ENCODE results near the gene SLC22A31.
"Not testable (repeated sequence)": the region's sequence is repeated elsewhere in the genome, so short reads cannot be mapped to it uniquely, and the experiment has no call there.

SLC22A31 gene

DNA sequence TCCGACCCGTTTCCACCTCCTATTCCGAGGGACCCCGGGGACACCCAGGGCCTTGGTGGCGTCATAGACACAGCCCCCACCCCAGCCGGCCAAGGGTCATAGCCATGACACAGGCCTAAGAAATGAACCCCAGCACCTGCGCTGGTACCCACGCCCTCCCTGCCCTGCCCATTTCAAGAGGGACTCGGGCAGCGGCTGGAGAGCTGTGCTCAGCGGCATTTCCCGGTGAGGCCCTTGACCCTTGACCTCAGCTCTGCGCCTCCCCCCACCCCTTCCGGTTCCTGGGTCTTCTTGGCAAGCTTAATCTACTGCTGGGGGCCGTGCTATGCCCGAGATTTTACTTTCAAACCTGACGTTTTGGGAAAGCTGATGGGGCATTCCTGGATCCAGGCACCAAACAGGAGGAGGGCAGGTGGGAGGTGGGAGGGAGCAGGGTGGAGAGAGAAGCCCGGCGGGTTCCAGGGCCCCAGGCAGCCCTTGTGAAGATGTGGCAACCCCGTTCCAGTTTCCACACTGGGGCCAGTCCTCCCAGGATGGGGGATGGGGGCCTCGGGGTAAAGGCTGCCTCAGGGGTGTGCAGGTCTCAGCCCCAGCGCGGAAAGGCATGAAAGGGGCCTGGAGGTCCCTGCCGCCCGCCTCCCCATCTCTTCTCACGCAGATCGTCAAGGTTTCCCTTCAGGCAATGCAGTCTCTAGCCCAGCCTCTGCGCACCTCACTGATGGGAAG lies at the start of gene SLC22A31:
Gene SLC22A31 (minus strand): TSS at position 414 of the 726 bp plus-strand sequence. CDS start 36 bp downstream, at position 378.
- no peak for DNase-seq

- no peak for DNase-seq
Observed at GRCh38 chr16:89248196-89248982, 48.1 kb upstream of the SLC22A31 start.

DNA sequence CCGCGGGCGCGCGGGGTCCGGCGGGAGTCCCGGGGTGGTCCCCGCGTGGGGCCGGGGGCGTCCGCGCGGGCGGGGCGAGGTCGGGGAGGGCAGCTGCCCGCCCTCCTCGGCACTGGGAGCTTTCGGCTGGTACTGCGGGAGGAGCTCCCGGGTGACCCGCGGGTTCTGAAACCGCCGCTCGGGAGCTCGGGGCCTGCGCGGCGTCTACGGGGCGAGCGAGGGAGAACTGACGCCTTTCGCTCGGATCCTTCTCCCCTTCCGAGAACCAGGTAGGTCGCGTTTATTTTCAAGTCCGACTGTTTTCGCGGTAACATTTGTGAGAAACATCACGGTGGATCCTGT lies 47.4 kb upstream of the SLC22A31 start:
- not testable (repeated sequence) for DNase-seq

- peak; percentile 57 to 80 for DNase-seq
Observed at GRCh38 chr16:89246903-89247733, 46.8 kb upstream of the SLC22A31 start.

- DNase-seq, result no peak
Observed at GRCh38 chr16:89246383-89246902, 46.1 kb upstream of the SLC22A31 start.

DNA sequence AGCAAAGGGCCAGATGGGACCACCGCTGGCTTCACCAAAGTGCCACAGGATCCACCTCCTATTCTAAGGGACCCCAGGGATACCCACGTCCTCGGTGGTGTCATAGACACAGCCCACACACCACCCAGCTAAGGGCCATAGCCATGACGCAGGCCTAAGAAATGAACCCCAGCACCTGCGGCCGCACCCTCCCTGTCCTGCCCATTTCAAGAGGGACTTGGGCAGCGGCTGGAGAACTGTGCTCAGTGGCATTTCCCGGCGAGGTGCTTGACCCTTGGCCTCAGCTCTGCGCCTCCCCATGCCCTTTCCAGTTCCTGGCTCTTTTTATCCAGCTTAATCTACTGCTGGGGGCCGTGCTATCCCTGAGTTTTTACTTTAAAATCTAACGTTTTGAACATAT lies 44.4 kb upstream of the SLC22A31 start:
- DNase-seq, result no peak

GRCh38 chr16:89244264-89244663 lies 43.9 kb upstream of the SLC22A31 start:
- not testable (repeated sequence) for DNase-seq

DNA sequence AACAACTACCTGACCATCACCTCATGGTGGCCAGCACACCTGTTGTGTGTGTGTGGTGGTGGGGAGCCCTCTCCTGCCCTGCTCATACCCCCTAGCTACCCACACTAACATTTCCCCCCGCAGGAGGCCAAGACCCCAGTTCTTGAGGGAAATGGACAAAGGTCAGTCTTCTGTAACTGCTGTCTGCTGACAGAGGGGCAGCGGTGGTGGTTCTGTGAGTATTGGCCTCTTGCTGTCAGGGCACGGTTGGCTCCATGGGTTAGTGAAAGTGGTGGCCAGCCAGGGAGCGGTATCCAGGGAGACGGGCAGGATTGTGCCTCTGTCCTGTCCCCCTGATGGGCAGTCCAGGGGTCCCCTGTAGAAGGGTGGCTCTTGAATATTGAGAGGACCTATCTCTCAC lies 43.3 kb upstream of the SLC22A31 start:
- DNase-seq, result no peak

DNA sequence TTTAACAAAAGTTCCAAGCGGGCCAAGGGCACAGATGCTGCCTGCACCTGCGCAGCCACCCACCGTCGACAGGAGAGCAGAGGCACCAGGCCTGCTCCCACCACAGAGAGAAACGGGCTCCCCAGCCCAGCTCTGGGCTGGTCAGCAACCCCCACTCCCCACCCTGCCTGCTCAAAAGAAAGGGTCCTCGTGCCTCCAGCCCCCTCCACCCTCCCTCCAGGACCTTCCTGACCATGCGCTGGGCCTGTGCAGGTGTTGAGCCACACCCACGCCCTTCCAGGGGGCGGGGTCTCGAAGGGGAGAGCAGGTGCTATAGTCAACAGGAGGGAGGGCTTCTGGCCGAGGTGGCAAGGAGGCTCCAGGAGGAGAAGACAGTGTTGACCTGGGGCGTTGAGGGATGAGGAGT lies 42.5 kb upstream of the SLC22A31 start:
- DNase-seq, result no peak

DNA sequence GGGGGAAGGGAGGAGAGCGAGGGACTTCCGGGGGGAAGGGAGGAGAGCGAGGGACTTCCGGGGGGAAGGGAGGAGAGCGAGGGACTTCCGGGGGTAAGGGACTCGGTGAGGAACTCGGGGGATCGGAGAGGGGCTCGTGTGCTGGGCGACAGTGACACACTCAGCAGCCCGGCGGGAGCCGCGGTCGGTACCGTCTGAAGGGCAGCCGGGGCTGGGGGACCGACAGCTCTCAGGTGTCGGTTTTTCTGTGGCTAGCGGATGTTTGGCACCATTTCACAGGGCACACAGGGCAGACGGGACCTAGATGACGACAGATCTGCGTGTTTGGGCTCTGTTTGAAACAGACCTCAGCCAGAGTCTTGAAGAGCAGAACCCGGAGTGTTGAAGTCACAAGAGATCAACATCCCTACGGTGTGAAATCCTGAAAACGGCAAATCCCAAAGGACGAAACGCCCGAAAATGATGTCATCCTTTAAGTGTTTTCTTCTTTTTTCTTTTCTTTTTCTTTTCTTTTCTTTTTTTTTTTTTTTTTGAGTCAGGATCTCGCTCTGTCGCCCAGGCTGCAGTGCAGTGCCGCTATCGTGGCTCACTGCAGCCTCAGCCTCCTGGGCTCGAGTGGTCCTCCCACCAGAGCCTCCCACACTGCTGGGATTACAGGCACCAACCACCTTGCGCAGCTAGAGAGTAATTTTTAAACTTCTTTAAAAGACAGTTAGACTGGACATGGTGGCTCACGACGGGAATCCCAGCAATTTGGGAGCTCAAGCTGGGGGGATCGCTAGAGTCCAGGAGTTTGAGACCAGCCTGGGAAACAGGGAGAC lies 41.1 kb upstream of the SLC22A31 start:
- peak; percentile 78 to 83 for DNase-seq

DNA sequence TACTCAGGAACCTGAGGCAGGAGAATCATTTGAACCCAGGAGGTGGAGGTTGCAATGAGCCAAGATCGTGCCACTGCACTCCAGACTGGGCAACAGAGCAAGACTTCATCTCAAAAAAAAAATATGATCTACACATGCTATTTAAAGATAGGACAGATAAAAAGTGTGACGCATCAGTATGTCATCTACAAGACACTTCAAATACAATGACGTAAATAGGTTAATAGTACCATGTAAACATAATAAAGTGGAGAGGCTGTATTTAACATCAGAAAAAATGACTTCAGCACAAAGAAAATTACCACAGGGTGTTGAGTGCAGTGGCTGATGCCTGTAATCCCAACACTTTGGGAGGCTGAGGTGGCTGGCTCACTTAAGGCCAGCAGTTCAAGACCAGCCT lies 37.4 kb upstream of the SLC22A31 start:
- DNase-seq, result no peak

GRCh38 chr16:89233678-89234490 lies 33.5 kb upstream of the SLC22A31 start:
- no peak for DNase-seq

- no peak for DNase-seq
Observed at GRCh38 chr16:89232107-89232506, 31.8 kb upstream of the SLC22A31 start.

GRCh38 chr16:89230255-89230654 lies 29.9 kb upstream of the SLC22A31 start:
- DNase-seq, result peak; percentile 27 to 78

GRCh38 chr16:89224665-89225064 lies 24.3 kb upstream of the SLC22A31 start:
- DNase-seq, result no peak

GRCh38 chr16:89222931-89223330 lies 22.6 kb upstream of the SLC22A31 start:
- no peak for DNase-seq

DNA sequence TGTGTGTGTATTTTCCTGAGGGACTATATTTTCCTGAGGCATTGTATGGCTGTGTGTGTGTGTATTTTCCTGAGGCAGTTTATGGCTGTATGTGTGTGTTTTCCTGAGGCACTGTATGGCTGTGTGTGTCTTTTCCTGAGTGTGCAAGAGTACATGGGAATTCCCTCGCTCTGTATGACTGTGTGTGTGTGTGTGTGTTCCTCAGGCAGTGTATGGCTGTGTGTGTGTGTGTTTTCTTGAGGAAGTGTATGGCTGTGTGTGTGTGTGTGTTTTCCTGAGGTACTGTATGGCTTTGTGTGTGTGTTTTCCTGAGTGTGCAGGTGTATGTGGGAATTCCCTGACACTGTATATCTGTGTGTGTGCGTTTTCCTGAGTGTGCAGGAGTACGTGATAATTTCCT lies 21.3 kb upstream of the SLC22A31 start:
- DNase-seq, result no peak

DNA sequence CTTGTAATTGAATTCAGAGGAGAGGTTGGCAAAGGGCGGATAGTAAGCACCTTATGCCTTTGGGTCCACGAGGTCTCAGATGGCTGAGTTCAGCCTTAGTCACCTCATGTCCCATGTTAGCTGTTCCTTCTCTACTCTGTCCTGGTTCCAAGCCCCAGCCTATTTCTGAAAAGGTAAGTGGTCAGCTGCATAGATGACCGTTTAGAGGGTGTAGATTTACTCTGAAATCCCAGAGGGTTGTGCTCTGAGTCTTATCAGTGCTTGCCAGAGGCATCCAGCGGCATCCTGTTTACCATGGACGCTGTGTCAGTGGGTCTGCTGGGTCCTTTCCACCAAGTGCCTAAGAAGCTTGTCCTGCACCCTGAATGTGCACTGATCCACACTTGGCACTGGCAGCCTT lies 19.0 kb upstream of the SLC22A31 start:
- DNase-seq, result no peak

- peak in 1 of 2 experiments; percentile 77 for DNase-seq
Observed at GRCh38 chr16:89217388-89218191, 17.3 kb upstream of the SLC22A31 start, which contains the start of gene ZNF778. TSS of gene ZNF778 (plus strand) at chr16:89217703. CDS start at chr16:89221128, 3,425 bp downstream.

DNA sequence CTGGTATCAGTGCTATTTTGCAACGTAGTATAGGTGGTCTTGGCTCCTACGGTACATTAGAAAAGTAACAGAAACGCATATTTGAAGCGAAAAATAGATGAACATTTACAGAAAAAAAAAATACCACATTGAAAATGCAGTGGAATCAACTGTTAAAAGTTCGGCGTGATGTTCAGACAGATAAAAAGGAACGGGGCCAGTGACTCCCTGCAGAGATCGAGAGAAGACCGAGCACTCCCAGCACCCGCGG lies 16.7 kb upstream of the SLC22A31 start:
- no peak for DNase-seq

All from NCI-H524 (cell line).